ENCODE measurements around the gene MS4A15. TPM values are rescaled to one million over a fixed set of nuclear protein-coding genes. Genes with fewer than 3 reads are reported as not detected.

Gene MS4A15
- total RNA-seq, 1 donor from 2014 or later = not detected

DNA sequence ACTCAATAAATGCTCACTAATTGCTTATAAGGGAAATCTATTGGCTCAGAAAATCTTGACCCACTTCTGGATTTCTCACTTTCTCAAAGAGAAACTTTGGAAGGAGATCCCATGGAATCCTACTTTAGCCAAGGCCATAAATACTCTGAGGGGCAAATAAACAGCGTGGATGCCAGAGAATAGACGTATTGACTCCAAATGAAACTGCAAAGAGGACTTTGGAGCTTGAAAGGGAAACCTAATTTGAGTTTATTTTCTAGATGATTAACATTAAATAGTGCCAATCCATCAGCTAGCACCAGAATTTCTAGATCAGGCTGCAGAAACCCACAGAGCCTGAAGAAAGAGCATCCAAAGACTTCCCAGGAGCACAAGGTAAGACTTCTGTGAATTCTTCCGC lies 32.2 kb upstream of the MS4A15 start, which contains the start of gene MS4A18:
Gene MS4A18 (plus strand): TSS at position 301 of the 400 bp plus-strand sequence.
- no peak within 1 kb of the TSS for H3K27ac ChIP-seq (ENCODE audit: low read depth, low read length)
- no peak for DNase-seq (ENCODE audit: low read depth)
- no peaks in the 10 kb centered on the region for H3K4me1 ChIP-seq (ENCODE audit: insufficient read depth, low read length)
- no peaks in the 10 kb centered on the region for H3K36me3 ChIP-seq (ENCODE audit: insufficient read depth, low read length)
- peaks cover 6% of the 10 kb centered on the region for H3K9me3 Mint-ChIP-seq (ENCODE audit: unreplicated experiment)
- TF ChIP-seq CTCF (IDR thresholded peaks at IDR 0.05; ENCODE audit: insufficient read depth, low read depth, low read length) (no peak), EZH2 (IDR thresholded peaks at IDR 0.05; ENCODE audit: insufficient read depth, low read length) (no peak)
- no peaks in the 10 kb centered on the region for H3K36me3 Mint-ChIP-seq (ENCODE audit: low read depth, unreplicated experiment)
- H3K27ac Mint-ChIP-seq (ENCODE audit: unreplicated experiment) = no peak within 1 kb of the TSS
- no peak within 1 kb of the TSS for H2AFZ ChIP-seq (ENCODE audit: low read depth, low read length)
- H3K4me1 Mint-ChIP-seq (ENCODE audit: low read depth, unreplicated experiment) = no peaks in the 10 kb centered on the region
- H3K9ac ChIP-seq (ENCODE audit: low read length) = no peak within 1 kb of the TSS
- H3K4me3 ChIP-seq (ENCODE audit: insufficient read depth, low read depth, low read length) = no peak within 1 kb of the TSS
- no peak for FAIRE-seq
- no peak within 1 kb of the TSS for H3K4me2 ChIP-seq (ENCODE audit: low read length)
- H4K20me1 ChIP-seq (ENCODE audit: insufficient read depth, low read length) = no peaks in the 10 kb centered on the region
- H3K4me3 Mint-ChIP-seq (ENCODE audit: unreplicated experiment) = no peak within 1 kb of the TSS
- H3K9me3 ChIP-seq (ENCODE audit: insufficient read depth, low read depth, low read length) = no peaks in the 10 kb centered on the region
- no peaks in the 10 kb centered on the region for H3K79me2 ChIP-seq (ENCODE audit: insufficient read depth, low read length)
- peaks cover 41% of the 10 kb centered on the region for H3K27me3 Mint-ChIP-seq (ENCODE audit: low read depth, unreplicated experiment)
- H3K27me3 ChIP-seq (ENCODE audit: insufficient read depth, low read length) = peaks cover 2% of the 10 kb centered on the region

DNA sequence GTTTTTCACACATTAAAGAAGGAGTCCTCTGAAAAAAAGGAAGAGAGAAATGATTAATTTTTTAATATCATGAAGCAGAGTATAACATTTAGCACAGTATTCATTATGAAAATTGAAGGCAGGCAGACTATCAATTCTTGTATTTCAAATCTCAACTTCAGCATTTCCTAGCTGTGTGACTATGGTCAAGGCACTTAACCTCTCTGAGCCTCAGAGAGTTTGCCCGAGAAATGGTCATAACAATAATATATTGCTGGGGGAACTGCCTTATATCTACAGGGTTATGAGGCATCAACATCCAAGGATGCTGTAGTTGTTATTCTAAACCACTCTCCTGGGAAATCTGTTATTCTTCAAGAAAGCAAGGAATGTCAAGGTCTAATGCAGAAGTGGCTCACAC lies 31.1 kb upstream of the MS4A15 start:
- Mint-ChIP-seq H3K4me1 (ENCODE audit: low read depth, unreplicated experiment) (no peaks in the 10 kb centered on the region), H3K27ac (ENCODE audit: unreplicated experiment) (no peak overlapping the region), H3K4me3 (ENCODE audit: unreplicated experiment) (no peak overlapping the region), H3K9me3 (ENCODE audit: unreplicated experiment) (peaks cover 6% of the 10 kb centered on the region), H3K36me3 (ENCODE audit: low read depth, unreplicated experiment) (no peaks in the 10 kb centered on the region), H3K27me3 (ENCODE audit: low read depth, unreplicated experiment) (peaks cover 50% of the 10 kb centered on the region)
- Histone ChIP-seq H3K36me3 (ENCODE audit: insufficient read depth, low read length) (no peaks in the 10 kb centered on the region), H3K9me3 (ENCODE audit: insufficient read depth, low read depth, low read length) (no peaks in the 10 kb centered on the region), H3K9ac (ENCODE audit: low read length) (no peak overlapping the region), H3K4me1 (ENCODE audit: insufficient read depth, low read length) (no peaks in the 10 kb centered on the region), H2AFZ (ENCODE audit: low read depth, low read length) (no peak overlapping the region), H3K79me2 (ENCODE audit: insufficient read depth, low read length) (no peaks in the 10 kb centered on the region), H3K4me2 (ENCODE audit: low read length) (no peak overlapping the region), H3K27me3 (ENCODE audit: insufficient read depth, low read length) (peaks cover 4% of the 10 kb centered on the region), H3K27ac (ENCODE audit: low read depth, low read length) (no peak overlapping the region), H4K20me1 (ENCODE audit: insufficient read depth, low read length) (no peaks in the 10 kb centered on the region), H3K4me3 (ENCODE audit: insufficient read depth, low read depth, low read length) (no peak overlapping the region)
- TF ChIP-seq EZH2 (IDR thresholded peaks at IDR 0.05; ENCODE audit: insufficient read depth, low read length) (no peak), CTCF (IDR thresholded peaks at IDR 0.05; ENCODE audit: insufficient read depth, low read depth, low read length) (no peak)
- FAIRE-seq (no peak), DNase-seq (ENCODE audit: low read depth) (no peak)

GRCh38 chr11:60731586-60731985 lies 25.1 kb upstream of the MS4A15 start:
- Histone ChIP-seq H4K20me1 (ENCODE audit: insufficient read depth, low read length) (no peaks in the 10 kb centered on the region), H3K9me3 (ENCODE audit: insufficient read depth, low read depth, low read length) (no peaks in the 10 kb centered on the region), H3K4me3 (ENCODE audit: insufficient read depth, low read depth, low read length) (no peak overlapping the region), H2AFZ (ENCODE audit: low read depth, low read length) (no peak overlapping the region), H3K36me3 (ENCODE audit: insufficient read depth, low read length) (no peaks in the 10 kb centered on the region), H3K27ac (ENCODE audit: low read depth, low read length) (no peak overlapping the region), H3K79me2 (ENCODE audit: insufficient read depth, low read length) (no peaks in the 10 kb centered on the region), H3K27me3 (ENCODE audit: insufficient read depth, low read length) (peaks cover 4% of the 10 kb centered on the region), H3K9ac (ENCODE audit: low read length) (no peak overlapping the region), H3K4me1 (ENCODE audit: insufficient read depth, low read length) (no peaks in the 10 kb centered on the region), H3K4me2 (ENCODE audit: low read length) (no peak overlapping the region)
- Mint-ChIP-seq H3K27ac (ENCODE audit: unreplicated experiment) (no peak overlapping the region), H3K36me3 (ENCODE audit: low read depth, unreplicated experiment) (no peaks in the 10 kb centered on the region), H3K4me3 (ENCODE audit: unreplicated experiment) (no peak overlapping the region), H3K4me1 (ENCODE audit: low read depth, unreplicated experiment) (no peaks in the 10 kb centered on the region), H3K27me3 (ENCODE audit: low read depth, unreplicated experiment) (peaks cover 24% of the 10 kb centered on the region), H3K9me3 (ENCODE audit: unreplicated experiment) (peaks cover 6% of the 10 kb centered on the region)
- no peak for TF ChIP-seq EZH2 (IDR thresholded peaks at IDR 0.05; ENCODE audit: insufficient read depth, low read length)
- TF ChIP-seq CTCF (IDR thresholded peaks at IDR 0.05; ENCODE audit: insufficient read depth, low read depth, low read length) = no peak
- DNase-seq (ENCODE audit: low read depth) (no peak), FAIRE-seq (no peak)

All from astrocyte (in vitro differentiated cells and primary cell).